Liver (tissue), 3 donors: ENCODE data around the gene MYBPC3.

Experiments used
- CTCF ChIP-seq: fragments of 150-350 bp; IDR thresholded peaks from 2 replicates; pipeline ENCODE4 v1.5.1; 2017; ENCODE audit warnings: improper control_type of control experiment, low read depth, low read length; ENCODE audit not compliant: missing input control
- EGR1 ChIP-seq, 2 donors: IDR thresholded peaks; 2 replicates each; pipeline ENCODE4 v1.6.1; 2016 to 2018; ENCODE audit warnings: antibody characterized with exemption in 2 of 2, low read depth in 2 of 2
- FOXA1 ChIP-seq: IDR thresholded peaks from 2 replicates; pipeline ENCODE4 v1.6.1; 2016; ENCODE audit warnings: antibody characterized with exemption
- GABPA ChIP-seq, 2 donors: IDR thresholded peaks in 1 of 2; conservative IDR thresholded peaks in 1 of 2; 2 replicates each; pipeline ENCODE4 v1.6.1; 2016; ENCODE audit warnings: antibody characterized with exemption in 2 of 2, mild to moderate bottlenecking in 1 of 2, moderate library complexity in 1 of 2
- HNF4G ChIP-seq: IDR thresholded peaks from 2 replicates; pipeline ENCODE4 v1.6.1; 2016; ENCODE audit warnings: antibody characterized with exemption
- JUND ChIP-seq, 2 donors: IDR thresholded peaks; 2 replicates each; pipeline ENCODE4 v1.6.1; 2016; ENCODE audit warnings: antibody characterized with exemption in 2 of 2
- MAX ChIP-seq: IDR thresholded peaks from 2 replicates; pipeline ENCODE4 v1.6.1; 2016; ENCODE audit warnings: antibody characterized with exemption
- NR2F2 ChIP-seq: IDR thresholded peaks from 2 replicates; pipeline ENCODE4 v1.6.1; 2016; ENCODE audit warnings: antibody characterized with exemption
- RAD21 ChIP-seq, 2 donors: IDR thresholded peaks; 2 replicates each; pipeline ENCODE4 v1.6.1; 2016; ENCODE audit warnings: antibody characterized with exemption in 2 of 2, mild to moderate bottlenecking in 2 of 2
- REST ChIP-seq: IDR thresholded peaks from 2 replicates; pipeline ENCODE4 v1.6.1; 2016; ENCODE audit warnings: antibody characterized with exemption, mild to moderate bottlenecking
- SP1 ChIP-seq: IDR thresholded peaks from 2 replicates; pipeline ENCODE4 v1.6.1; 2018; ENCODE audit warnings: antibody characterized with exemption, mild to moderate bottlenecking
- TAF1 ChIP-seq: conservative IDR thresholded peaks from 2 replicates; pipeline ENCODE4 v1.6.1; 2016; ENCODE audit warnings: antibody characterized with exemption, mild to moderate bottlenecking
- YY1 ChIP-seq: IDR thresholded peaks from 2 replicates; pipeline ENCODE4 v1.6.1; 2016; ENCODE audit warnings: antibody characterized with exemption, mild to moderate bottlenecking
- TF ChIP-seq, protein P1 (sequence below): IDR thresholded peaks from 2 replicates; pipeline ENCODE4 v1.6.1; 2016; ENCODE audit warnings: antibody characterized with exemption
- donor health status: healthy.
- donor health status: healthy.

DNA sequence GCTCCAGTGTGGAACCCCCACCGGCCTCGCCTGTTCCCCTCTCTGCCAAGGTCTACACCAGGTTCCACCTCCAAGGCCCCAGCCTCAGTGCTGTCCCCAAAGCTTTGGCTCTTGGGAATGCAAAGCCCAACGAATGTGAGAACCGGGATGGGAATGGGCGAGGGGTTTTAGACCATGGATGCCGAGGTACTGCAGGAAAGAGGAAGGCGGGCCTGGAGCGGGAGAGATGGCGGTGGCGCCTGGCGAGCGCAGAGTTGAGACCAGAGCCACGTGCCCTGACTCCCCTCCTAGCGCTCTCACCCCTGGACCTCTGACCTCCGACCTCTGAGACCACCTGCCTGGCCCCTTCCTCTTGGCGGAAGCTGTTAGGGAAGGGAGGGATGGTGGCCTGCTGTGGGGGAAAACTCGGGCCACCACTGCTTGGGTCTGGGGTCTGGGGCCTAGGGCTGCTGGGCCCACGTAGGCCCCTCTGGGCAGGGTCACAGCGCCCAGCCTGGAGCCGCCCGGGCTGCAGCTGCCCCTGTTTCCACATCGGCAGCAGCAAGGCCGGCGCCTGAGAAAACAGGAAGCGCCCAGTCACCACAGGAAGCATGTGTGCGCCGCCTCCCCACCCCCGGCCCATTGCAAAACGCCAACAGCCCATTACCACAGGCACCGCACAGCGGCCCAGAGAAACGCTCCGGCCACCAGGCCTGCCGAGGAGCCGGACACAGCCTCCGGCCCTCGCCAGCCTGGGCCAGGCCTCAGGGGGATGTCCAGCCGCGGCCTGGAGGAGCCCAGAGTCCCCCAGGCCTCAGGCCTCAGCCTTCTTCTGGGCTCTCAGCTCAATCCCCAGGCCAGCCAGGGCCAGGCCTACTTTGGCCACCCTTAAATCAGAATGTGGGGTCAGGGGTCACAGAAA, 42.1 kb upstream of the MYBPC3 start:
- TF ChIP-seq GABPA (IDR thresholded peaks at IDR 0.05 in 1 of 2, conservative IDR thresholded peaks at IDR 0.05 in 1 of 2), result peak in 1 of 2 donors; percentile 31
- TF ChIP-seq CTCF, result no peak
- TF ChIP-seq RAD21 (IDR thresholded peaks at IDR 0.05), result no peak
- no peak for TF ChIP-seq REST
- TF ChIP-seq EGR1 (IDR thresholded peaks at IDR 0.05; ENCODE audit: low read depth in 2 of 2), result no peak
- peak; percentile 54 for TF ChIP-seq SP1
- peak; percentile 6 for TF ChIP-seq NR2F2
- no peak for TF ChIP-seq MAX
- TF ChIP-seq, protein P1, sequence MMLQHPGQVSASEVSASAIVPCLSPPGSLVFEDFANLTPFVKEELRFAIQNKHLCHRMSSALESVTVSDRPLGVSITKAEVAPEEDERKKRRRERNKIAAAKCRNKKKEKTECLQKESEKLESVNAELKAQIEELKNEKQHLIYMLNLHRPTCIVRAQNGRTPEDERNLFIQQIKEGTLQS, result no peak
- no peak for TF ChIP-seq HNF4G
- TF ChIP-seq TAF1, result no peak
- TF ChIP-seq YY1, result no peak
- TF ChIP-seq FOXA1, result no peak
- TF ChIP-seq JUND (IDR thresholded peaks at IDR 0.05), result no peak
